Aorta (tissue), 5 donors: ENCODE data around the gene WDFY3. TPM values are rescaled to one million over a fixed set of nuclear protein-coding genes. Genes with fewer than 3 reads are reported as not detected.

Experiments
- ATAC-seq: fragments of 200-7000 bp; cut with Tn5 transposase; one replicate; pipeline ENCODE4 v1.9.1; 2022; ENCODE audit warnings: moderate library complexity; ENCODE audit not compliant: low FRiP score
- DNase-seq, 2 donors: peaks; one replicate each; pipeline ENCODE4 v3.0.0-alpha.2; 2020
- H3K27ac ChIP-seq, 2 donors: one replicate each; pipeline ENCODE4 v1.5.1; 2013; ENCODE audit warnings: low read length in 2 of 2, mild to moderate bottlenecking in 2 of 2, moderate library complexity in 2 of 2, control low read depth in 1 of 2, inconsistent platforms in 1 of 2, low read depth in 1 of 2
- H3K27me3 ChIP-seq, 2 donors: one replicate each; pipeline ENCODE4 v1.6.1; 2013; ENCODE audit warnings: control low read depth in 1 of 2, low read length in 1 of 2, mild to moderate bottlenecking in 1 of 2, moderate library complexity in 1 of 2; ENCODE audit not compliant: insufficient read depth in 2 of 2, control insufficient read depth in 1 of 2
- H3K36me3 ChIP-seq, 2 donors: one replicate each; pipeline ENCODE4 v1.6.1; 2013; ENCODE audit warnings: control low read depth in 1 of 2, low read length in 1 of 2, mild to moderate bottlenecking in 1 of 2; ENCODE audit not compliant: insufficient read depth in 2 of 2, control insufficient read depth in 1 of 2
- H3K4me1 ChIP-seq, 2 donors: one replicate each; pipeline ENCODE4 v1.6.1; 2013; ENCODE audit warnings: low read length in 2 of 2, control low read depth in 1 of 2, mild to moderate bottlenecking in 1 of 2, moderate library complexity in 1 of 2; ENCODE audit not compliant: insufficient read depth in 2 of 2, control insufficient read depth in 1 of 2
- H3K4me3 ChIP-seq, 2 donors: one replicate each; pipeline ENCODE4 v1.5.1; 2013; ENCODE audit warnings: low read length in 2 of 2, control low read depth in 1 of 2, mild to moderate bottlenecking in 1 of 2
- H3K9me3 ChIP-seq: one replicate; pipeline ENCODE4 v1.6.1; 2013; ENCODE audit warnings: mild to moderate bottlenecking, low read length; ENCODE audit not compliant: control insufficient read depth
- WGBS, 2 donors: extraction: QIAGEN DNeasy Blood & Tissue Kit; methylation state at CpG; one replicate each; pipeline ENCODE4 v1.1.7; 2013; 5-methylcytosine and 5-hydroxymethylcytosine counted together
- intact Hi-C, 2 donors: fragments of 100-400 bp; cut with DNase I; formaldehyde crosslinking; loops; one replicate each; pipeline versions ENCODE4 v1.14.2 to v1.15.0; 2022
- polyA plus RNA-seq, 2 donors: library from polyadenylated mRNA; stranded (reverse); fragments of 200-250 nt; gene quantifications; one replicate each; pipeline ENCODE4 v1.2.3, GENCODE V29; 2013
- total RNA-seq, 2 donors: library from RNA; stranded (reverse); fragmentation: NEBNext Ultra II Directional; extraction: Animal tissue kit (Norgen Biotek cat#: 25700); gene quantifications; one replicate each; pipeline ENCODE4 v1.2.1, GENCODE V29; 2021
- donor health status: healthy with polysubstance abuse.
- donor health status: Bipolar disorder and iron deficiency.
- donor health status: DM: no; HTN: no; CAD: no.
- donor health status: DM: no; HTN: no; CAD: no.
- donor health status: DM: yes; HTN: yes; CAD: no.

Gene WDFY3
- total and polyA plus RNA-seq, 4 donors: 3.4 to 177 (median 69.5) TPM

DNA sequence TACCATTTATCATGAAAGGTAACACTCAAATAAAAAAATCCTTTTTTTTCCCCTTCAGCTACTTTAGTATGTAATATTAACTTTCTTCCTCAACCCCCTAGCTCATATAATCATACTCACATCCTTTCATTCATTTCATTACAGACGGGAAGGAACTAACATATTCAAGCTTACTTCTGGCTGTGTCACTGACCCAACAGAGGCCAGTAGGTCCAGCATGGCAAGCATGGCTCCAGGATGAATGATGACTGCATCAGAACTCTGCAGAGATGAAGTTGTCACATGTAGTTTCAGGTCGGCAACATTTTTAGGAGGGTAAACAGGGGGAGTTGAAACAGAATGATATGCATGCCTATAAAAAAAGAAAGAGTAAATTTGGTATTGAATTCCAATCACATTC lies 163.4 kb downstream of the WDFY3 start:
- 75 to 87% methylated on average over 2 of the region's 2 CpGs for WGBS, 2 donors
- no peak overlapping the region for H3K27ac ChIP-seq
- H3K36me3 ChIP-seq: peaks cover 0 to 2% of the 10 kb centered on the region in 2 donors
- peaks cover 3% of the 10 kb centered on the region in 2 donors for H3K4me1 ChIP-seq
- DNase-seq (no peak), ATAC-seq (no peak)
- H3K27me3 ChIP-seq: no peaks in the 10 kb centered on the region
- H3K9me3 ChIP-seq: no peaks in the 10 kb centered on the region
- intact Hi-C loops: loop anchor here (5.0 to 10.0 kb wide), 2 partner anchors 51 to 162 kb away; partner anchors contain the start of gene WDFY3 (in 1 of the 2)
- H3K4me3 ChIP-seq: no peak overlapping the region

- intact Hi-C loops: loop anchor here (5.0 to 10.0 kb wide), 2 partner anchors 48 to 165 kb away; partner anchors contain the start of gene WDFY3 (in 1 of the 2)
- H3K27me3 ChIP-seq: no peaks in the 10 kb centered on the region
- no peaks in the 10 kb centered on the region for H3K9me3 ChIP-seq
- no peak overlapping the region for H3K27ac ChIP-seq
- peaks cover 3% of the 10 kb centered on the region in 2 donors for H3K4me1 ChIP-seq
- DNase-seq (no peak), ATAC-seq (no peak)
- H3K36me3 ChIP-seq: peaks cover 0 to 2% of the 10 kb centered on the region in 2 donors
- no peak overlapping the region for H3K4me3 ChIP-seq
Measured at GRCh38 chr4:84800256-84800655, 166.2 kb downstream of the WDFY3 start.

GRCh38 chr4:84799318-84799717 lies 167.2 kb downstream of the WDFY3 start:
- no peaks in the 10 kb centered on the region for H3K9me3 ChIP-seq
- ATAC-seq: no peak
- 81 to 84% methylated on average over 3 of the region's 3 CpGs for WGBS, 2 donors
- H3K4me3 ChIP-seq: no peak overlapping the region
- no peaks in the 10 kb centered on the region for H3K27me3 ChIP-seq
- peaks cover 0 to 2% of the 10 kb centered on the region in 2 donors for H3K36me3 ChIP-seq
- H3K27ac ChIP-seq: no peak overlapping the region
- peaks cover 3% of the 10 kb centered on the region in 2 donors for H3K4me1 ChIP-seq
- intact Hi-C loops: no loop called here
- no peak for DNase-seq

DNA sequence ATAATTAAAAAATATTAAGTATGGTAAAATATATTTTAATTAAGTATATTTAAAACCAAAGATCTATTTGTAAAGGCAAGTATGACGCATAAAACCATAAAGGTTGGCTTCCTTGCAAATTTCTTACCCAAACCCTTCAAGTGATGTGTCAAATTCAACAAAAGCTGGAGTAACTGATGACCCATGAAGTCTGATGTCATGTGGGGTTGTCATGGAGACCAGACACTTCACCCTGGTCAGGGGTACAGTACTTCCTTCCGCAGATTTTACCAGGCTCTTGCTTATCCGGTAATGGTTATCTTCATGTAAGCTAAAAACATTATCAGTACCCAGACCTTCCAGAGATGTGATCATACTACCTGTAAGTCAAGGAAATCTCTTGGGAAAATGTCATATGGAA lies 170.1 kb downstream of the WDFY3 start:
- Histone ChIP-seq H3K27me3 (no peaks in the 10 kb centered on the region), H3K36me3 (no peaks in the 10 kb centered on the region), H3K4me3 (no peak overlapping the region), H3K9me3 (no peaks in the 10 kb centered on the region), H3K4me1 (no peaks in the 10 kb centered on the region), H3K27ac (no peak overlapping the region)
- ATAC-seq (no peak), DNase-seq (no peak)
- intact Hi-C loops: no loop called here
- WGBS, 2 donors: 83 to 85% methylated on average over 3 of the region's 3 CpGs

DNA sequence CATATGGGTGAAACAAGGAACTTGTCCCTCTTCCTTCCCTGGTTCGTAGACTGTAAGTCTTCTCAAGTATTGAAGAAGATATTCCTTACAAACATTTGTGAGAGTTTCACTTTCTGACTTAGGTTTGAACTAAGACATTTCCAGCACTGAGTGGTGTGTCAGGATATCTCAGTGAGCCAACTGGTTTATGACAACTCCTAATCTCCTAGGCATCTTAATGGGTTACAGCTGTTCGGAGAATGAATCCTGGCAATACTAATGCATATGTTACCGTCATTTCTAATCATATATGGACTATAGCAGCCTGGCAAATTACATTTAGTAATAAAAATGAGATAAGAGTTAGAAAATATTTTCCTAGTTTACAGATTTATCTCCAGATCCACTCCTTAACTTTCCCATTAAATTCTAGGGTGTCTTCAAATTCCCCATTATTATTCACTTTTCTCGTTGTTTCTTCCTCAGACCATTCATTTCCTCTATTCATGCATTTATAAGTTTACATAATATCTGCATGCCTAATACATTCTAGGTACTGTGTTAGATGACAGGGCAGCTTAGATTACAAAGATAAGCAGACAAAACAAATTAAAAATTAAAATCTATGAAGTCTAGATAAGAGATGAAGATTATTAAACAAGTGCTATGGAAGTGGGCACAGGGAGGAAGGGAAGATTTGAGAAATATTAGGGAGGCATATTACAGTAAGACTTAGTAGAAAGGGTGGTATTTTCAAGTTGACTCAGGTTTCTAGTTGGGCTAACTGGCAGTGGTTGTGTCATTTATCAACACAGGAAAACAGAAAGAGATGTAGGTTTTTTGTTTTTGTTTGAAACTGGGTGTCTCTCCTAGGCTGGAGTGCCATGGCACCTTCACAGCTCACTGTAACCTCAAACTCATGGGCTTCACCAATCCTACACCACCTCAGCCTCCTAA lies 173.9 kb downstream of the WDFY3 start:
- H3K4me1 ChIP-seq: no peaks in the 10 kb centered on the region
- WGBS, 2 donors: 85 to 88% methylated on average over 4 of the region's 4 CpGs
- H3K36me3 ChIP-seq: no peaks in the 10 kb centered on the region
- H3K9me3 ChIP-seq: no peaks in the 10 kb centered on the region
- H3K4me3 ChIP-seq: no peak overlapping the region
- DNase-seq (no peak), ATAC-seq (no peak)
- H3K27ac ChIP-seq: no peak overlapping the region
- H3K27me3 ChIP-seq: no peaks in the 10 kb centered on the region
- intact Hi-C loops: no loop called here

- Histone ChIP-seq H3K27ac (no peak overlapping the region), H3K4me3 (no peak overlapping the region), H3K4me1 (no peaks in the 10 kb centered on the region), H3K9me3 (no peaks in the 10 kb centered on the region), H3K36me3 (no peaks in the 10 kb centered on the region), H3K27me3 (no peaks in the 10 kb centered on the region)
- ATAC-seq: no peak
- DNase-seq: no peak
- intact Hi-C loops: no loop called here
- 79 to 81% methylated on average over 5 of the region's 5 CpGs for WGBS, 2 donors
Measured at GRCh38 chr4:84790769-84791565, 175.5 kb downstream of the WDFY3 start.

DNA sequence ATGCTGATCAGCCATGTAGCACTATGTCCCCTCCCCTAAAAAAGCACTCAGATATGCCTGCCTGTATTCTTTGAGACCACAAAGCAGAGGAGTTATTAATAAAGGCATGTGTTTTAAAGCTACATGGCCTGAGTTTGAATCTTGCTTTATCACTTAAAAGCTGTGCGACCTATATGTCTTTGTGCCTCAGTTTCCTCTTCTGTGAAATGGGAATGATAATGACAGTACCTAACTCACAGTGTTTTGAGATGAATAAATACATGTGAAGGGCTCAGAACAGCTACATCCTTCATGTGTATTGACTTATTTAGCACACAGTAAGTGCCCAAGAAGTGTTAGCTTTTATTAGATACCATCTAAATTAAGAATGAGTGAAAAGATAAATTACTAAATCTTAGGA lies 180.0 kb downstream of the WDFY3 start:
- H3K9me3 ChIP-seq: no peaks in the 10 kb centered on the region
- no peaks in the 10 kb centered on the region for H3K27me3 ChIP-seq
- DNase-seq: no peak
- peaks cover 9 to 13% of the 10 kb centered on the region in 2 donors for H3K36me3 ChIP-seq
- WGBS, 2 donors: 98 to 100% methylated on average over 1 of the region's 1 CpG
- intact Hi-C loops: no loop called here
- no peaks in the 10 kb centered on the region for H3K4me1 ChIP-seq
- ATAC-seq: no peak
- H3K27ac ChIP-seq: no peak overlapping the region
- H3K4me3 ChIP-seq: no peak overlapping the region

- no peak for ATAC-seq
- Histone ChIP-seq H3K9me3 (no peaks in the 10 kb centered on the region), H3K4me1 (no peaks in the 10 kb centered on the region), H3K27ac (no peak overlapping the region), H3K36me3 (peaks cover 9 to 15% of the 10 kb centered on the region in 2 donors), H3K27me3 (no peaks in the 10 kb centered on the region), H3K4me3 (no peak overlapping the region)
- DNase-seq: no peak
- WGBS, 2 donors: 97 to 98% methylated on average over 4 of the region's 4 CpGs
- intact Hi-C loops: no loop called here
Measured at GRCh38 chr4:84782517-84782916, 184.0 kb downstream of the WDFY3 start.
